Progenitor cell of endocrine pancreas (in vitro differentiated cells): ENCODE results near the gene MYLK2. TPM values are rescaled to one million over a fixed set of nuclear protein-coding genes. Genes with fewer than 3 reads are reported as not detected.

Source experiments
- DNase-seq: peaks from one replicate; pipeline ENCODE4 v3.0.0; 2021; ENCODE audit warnings: low spot score; ENCODE audit not compliant: unreplicated experiment
- H3K27ac Mint-ChIP-seq: 2 replicates; pipeline ENCODE4 v1.8.0; 2021; ENCODE audit warnings: mild to moderate bottlenecking, moderate library complexity, mixed read lengths
- H3K27me3 Mint-ChIP-seq: 2 replicates; pipeline ENCODE4 v1.8.0; 2021; ENCODE audit warnings: mixed read lengths
- H3K36me3 Mint-ChIP-seq: 2 replicates; pipeline ENCODE4 v1.8.0; 2022; ENCODE audit warnings: mixed read lengths; ENCODE audit not compliant: insufficient read depth
- H3K4me1 Mint-ChIP-seq: 2 replicates; pipeline ENCODE4 v1.8.0; 2021; ENCODE audit warnings: low read depth, mixed read lengths
- H3K4me3 Mint-ChIP-seq: 2 replicates; pipeline ENCODE4 v1.8.0; 2021; ENCODE audit warnings: low read depth, mild to moderate bottlenecking, moderate library complexity, mixed read lengths
- H3K9me3 Mint-ChIP-seq: 2 replicates; pipeline ENCODE4 v1.8.0; 2021; ENCODE audit warnings: low read depth, mixed read lengths
- total RNA-seq: library from RNA; stranded (reverse); gene quantifications from 2 replicates; pipeline ENCODE4 v1.2.1, GENCODE V29; 2021
- TF ChIP-seq, protein P1 (sequence below): fragments of 200-600 bp; sonication (generic); IDR thresholded peaks from one replicate; pipeline ENCODE4 v1.5.0; 2021; ENCODE audit warnings: antibody characterized with exemption, mild to moderate bottlenecking; ENCODE audit not compliant: unreplicated experiment

The MYLK2 gene
- total RNA-seq, 1 donor from 2014 or later = 0.38 TPM

DNA sequence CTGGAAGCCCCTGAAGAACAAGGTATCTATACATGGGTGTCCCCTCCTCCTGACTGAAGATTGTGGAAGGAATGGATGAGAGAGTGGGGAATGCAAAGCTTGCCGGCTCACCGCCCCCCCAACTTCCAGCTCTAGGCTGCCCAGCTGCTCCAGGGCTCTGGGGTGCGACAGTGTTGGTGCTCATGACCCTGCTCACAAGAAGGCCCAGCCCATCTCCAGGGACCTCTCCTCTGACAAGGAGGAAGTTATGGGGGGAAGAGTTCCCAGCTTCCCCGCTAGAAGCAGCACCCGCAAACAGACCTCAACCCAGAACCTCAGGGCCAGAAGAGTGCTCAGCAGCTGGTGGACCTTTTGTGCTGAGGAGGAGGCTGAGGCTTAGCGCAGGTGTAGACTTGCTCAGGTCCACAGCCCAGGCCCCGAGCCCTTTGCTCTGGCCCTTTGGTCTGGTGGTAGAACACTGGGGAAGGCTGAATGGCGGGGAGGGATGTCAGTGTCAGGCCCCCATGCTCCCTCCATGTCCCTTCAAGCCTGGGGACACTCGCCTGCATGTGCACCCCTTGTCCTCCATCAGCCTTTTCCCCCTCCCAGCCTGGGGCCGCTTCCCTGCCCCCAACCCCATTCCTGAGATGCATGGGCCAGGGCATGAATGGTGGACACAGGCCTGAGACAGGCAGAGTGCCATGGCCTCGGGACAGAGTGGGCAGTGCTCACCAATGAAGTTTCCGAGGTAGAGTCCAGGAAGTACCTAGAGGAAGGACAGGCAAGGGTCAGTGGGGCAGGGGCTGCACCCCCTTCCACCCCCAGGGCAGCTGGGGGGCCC lies 49.9 kb downstream of the MYLK2 start:
- H3K27me3 Mint-ChIP-seq = peaks cover 7% of the 10 kb centered on the region
- no peaks in the 10 kb centered on the region for H3K36me3 Mint-ChIP-seq
- H3K4me3 Mint-ChIP-seq = peak overlapping the region; percentile 99
- DNase-seq = no peak
- TF ChIP-seq, protein P1, sequence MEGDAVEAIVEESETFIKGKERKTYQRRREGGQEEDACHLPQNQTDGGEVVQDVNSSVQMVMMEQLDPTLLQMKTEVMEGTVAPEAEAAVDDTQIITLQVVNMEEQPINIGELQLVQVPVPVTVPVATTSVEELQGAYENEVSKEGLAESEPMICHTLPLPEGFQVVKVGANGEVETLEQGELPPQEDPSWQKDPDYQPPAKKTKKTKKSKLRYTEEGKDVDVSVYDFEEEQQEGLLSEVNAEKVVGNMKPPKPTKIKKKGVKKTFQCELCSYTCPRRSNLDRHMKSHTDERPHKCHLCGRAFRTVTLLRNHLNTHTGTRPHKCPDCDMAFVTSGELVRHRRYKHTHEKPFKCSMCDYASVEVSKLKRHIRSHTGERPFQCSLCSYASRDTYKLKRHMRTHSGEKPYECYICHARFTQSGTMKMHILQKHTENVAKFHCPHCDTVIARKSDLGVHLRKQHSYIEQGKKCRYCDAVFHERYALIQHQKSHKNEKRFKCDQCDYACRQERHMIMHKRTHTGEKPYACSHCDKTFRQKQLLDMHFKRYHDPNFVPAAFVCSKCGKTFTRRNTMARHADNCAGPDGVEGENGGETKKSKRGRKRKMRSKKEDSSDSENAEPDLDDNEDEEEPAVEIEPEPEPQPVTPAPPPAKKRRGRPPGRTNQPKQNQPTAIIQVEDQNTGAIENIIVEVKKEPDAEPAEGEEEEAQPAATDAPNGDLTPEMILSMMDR = no peak
- peaks cover 15% of the 10 kb centered on the region for H3K4me1 Mint-ChIP-seq
- no peaks in the 10 kb centered on the region for H3K9me3 Mint-ChIP-seq
- peak overlapping the region; percentile 95 for H3K27ac Mint-ChIP-seq

DNA sequence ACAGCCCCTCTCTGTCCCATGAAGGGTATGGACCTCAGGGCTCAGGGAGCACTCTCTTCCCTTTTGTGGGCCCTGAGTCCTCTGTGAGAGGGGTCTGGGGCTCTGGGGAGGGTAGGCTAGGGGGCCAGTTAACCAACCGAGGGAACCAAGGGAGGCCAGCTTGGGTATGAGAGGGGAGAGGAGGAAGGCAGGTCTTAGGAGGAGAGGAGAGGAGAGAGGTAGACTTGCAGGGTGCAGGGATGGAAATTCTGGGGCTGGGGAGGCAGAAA lies 50.5 kb downstream of the MYLK2 start:
- Mint-ChIP-seq H3K27ac (peak overlapping the region; percentile 95), H3K36me3 (no peaks in the 10 kb centered on the region), H3K27me3 (peaks cover 7% of the 10 kb centered on the region), H3K9me3 (no peaks in the 10 kb centered on the region), H3K4me3 (peak overlapping the region; percentile 99), H3K4me1 (peaks cover 15% of the 10 kb centered on the region)
- no peak for DNase-seq
- TF ChIP-seq, protein P1 = no peak

DNA sequence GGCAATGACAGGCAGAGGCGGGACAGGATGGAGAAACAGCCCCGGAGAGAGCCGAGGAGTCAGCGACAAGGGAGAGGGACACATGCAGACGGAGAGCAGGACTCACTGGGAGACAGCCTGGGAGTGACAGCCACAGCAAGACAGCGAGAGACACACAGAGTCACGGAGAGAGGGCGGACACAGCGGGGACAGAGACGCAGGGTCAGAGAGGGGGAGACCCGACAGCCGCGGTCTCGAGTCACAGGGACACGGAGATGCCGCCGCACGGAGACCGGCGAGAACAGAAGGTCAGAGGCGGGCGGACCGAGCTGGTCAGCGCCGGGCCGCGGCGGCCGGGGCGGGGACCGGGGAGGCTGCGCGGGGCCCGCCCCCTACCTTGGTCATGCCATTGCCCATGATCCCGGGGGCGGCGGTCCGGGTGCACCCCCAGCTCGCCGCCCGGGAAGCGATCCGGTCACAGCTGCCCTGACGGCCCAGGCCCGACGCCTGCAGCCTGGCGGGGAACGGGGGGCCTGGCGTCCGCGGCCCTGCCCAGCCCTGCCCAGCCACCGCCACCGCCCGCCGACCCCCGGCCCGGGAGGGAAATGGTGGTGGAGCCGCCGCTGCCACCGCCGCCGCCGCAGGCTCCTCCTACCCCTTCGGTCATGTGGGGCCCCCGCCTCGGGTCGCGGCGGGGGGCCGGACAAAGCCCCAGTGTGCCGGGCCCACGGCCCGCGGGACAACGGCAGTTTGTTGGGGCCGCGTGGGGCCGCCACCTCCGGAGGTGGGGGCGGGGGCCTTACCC lies 51.0 kb downstream of the MYLK2 start, which contains the start of the genes DUSP15 and TTLL9:
TSS of gene DUSP15 (minus strand) at position 586 of the 784 bp plus-strand sequence. CDS start at position 396, 190 bp downstream.
TSS of gene TTLL9 (plus strand) at position 693 of the 784 bp plus-strand sequence. CDS start 493 bp downstream, outside the sequence.
- H3K4me1 Mint-ChIP-seq = peaks cover 15% of the 10 kb centered on the region
- H3K36me3 Mint-ChIP-seq = no peaks in the 10 kb centered on the region
- H3K4me3 Mint-ChIP-seq = peak within 1 kb of the TSS; percentile 99
- H3K27ac Mint-ChIP-seq = peak within 1 kb of the TSS; percentile 95
- peak; percentile 68 for DNase-seq
- H3K9me3 Mint-ChIP-seq = no peaks in the 10 kb centered on the region
- peaks cover 7% of the 10 kb centered on the region for H3K27me3 Mint-ChIP-seq
- TF ChIP-seq, protein P1 = no peak

- H3K4me1 Mint-ChIP-seq = peaks cover 15% of the 10 kb centered on the region
- H3K27ac Mint-ChIP-seq = peak overlapping the region; percentile 88
- TF ChIP-seq, protein P1 = no peak
- no peaks in the 10 kb centered on the region for H3K36me3 Mint-ChIP-seq
- peaks cover 7% of the 10 kb centered on the region for H3K27me3 Mint-ChIP-seq
- peak overlapping the region; percentile 85 for H3K4me3 Mint-ChIP-seq
- H3K9me3 Mint-ChIP-seq = no peaks in the 10 kb centered on the region
- no peak for DNase-seq
These were observed 51.8 kb downstream of the MYLK2 start for GRCh38 chr20:31870726-31871617.

DNA sequence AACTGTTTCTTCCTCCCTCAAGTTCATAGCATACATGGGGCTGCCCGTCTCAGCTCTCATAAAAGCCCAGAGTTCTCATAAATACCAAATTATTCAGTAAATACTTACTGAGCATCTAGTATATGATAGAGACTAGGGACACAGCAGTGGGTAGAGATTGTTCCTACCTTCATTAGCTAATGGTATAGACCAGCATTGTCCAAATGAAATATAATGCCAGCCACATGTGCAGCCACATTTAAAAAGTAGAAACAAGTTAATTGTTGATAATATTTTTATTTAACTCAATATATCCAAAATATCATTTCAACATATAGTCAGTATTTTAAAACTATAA lies 52.4 kb downstream of the MYLK2 start:
- H3K36me3 Mint-ChIP-seq = no peaks in the 10 kb centered on the region
- no peak for DNase-seq
- H3K27me3 Mint-ChIP-seq = peaks cover 7% of the 10 kb centered on the region
- no peak overlapping the region for H3K27ac Mint-ChIP-seq
- H3K4me3 Mint-ChIP-seq = peak overlapping the region; percentile 85
- peaks cover 15% of the 10 kb centered on the region for H3K4me1 Mint-ChIP-seq
- TF ChIP-seq, protein P1 = no peak
- no peaks in the 10 kb centered on the region for H3K9me3 Mint-ChIP-seq
